Measurements from ENCODE around the gene CBX8.

The CBX8 gene

DNA sequence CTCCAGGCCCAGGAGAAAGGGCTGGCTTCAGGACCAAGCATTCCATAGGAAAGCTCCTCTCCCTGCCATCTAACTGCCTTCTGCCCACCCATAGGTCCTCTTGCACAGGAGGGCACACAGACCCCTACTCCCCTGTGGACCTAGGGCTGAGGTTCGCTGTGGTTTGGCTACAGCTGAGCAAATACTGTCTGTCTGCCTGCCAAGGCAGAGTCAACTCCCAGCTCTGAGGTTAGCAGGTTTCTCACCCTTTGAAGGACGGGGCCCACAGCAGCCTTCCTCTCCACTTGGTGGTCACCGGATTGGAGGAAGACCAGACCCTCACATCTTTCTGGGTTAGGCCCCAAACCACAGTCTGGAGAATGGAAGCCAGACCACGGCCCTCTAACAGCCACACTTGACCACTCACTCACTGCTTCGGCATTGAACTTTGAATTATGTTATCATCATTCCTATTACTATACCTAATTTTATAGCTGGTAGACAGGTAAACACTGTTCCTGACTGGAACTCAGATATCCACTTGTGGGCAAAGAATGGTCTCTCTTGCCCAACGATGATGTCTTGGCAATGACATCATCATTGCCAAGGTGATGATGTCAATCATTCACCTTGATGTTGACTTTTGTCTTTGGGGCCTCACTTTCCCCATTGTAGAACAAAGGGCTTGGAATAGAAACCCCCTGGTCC lies 28.2 kb upstream of the CBX8 start:
- no peaks in the 10 kb centered on the region for H3K4me1 ChIP-seq (ENCODE audit: control insufficient read depth, insufficient read depth, low read length)
- H3K4me3 ChIP-seq (ENCODE audit: low read length): no peak overlapping the region
- no peaks in the 10 kb centered on the region for H3K36me3 ChIP-seq (ENCODE audit: insufficient read depth, low read length)
- H3K9ac ChIP-seq (ENCODE audit: low read depth, low read length): no peak overlapping the region
- no peaks in the 10 kb centered on the region for H3K9me3 ChIP-seq (replicated peaks; ENCODE audit: low read length)
- no peak overlapping the region for H3K4me2 ChIP-seq (ENCODE audit: low read length)
- peaks cover 20% of the 10 kb centered on the region for H3K27me3 ChIP-seq (ENCODE audit: control insufficient read depth, insufficient read depth, low read length)

DNA sequence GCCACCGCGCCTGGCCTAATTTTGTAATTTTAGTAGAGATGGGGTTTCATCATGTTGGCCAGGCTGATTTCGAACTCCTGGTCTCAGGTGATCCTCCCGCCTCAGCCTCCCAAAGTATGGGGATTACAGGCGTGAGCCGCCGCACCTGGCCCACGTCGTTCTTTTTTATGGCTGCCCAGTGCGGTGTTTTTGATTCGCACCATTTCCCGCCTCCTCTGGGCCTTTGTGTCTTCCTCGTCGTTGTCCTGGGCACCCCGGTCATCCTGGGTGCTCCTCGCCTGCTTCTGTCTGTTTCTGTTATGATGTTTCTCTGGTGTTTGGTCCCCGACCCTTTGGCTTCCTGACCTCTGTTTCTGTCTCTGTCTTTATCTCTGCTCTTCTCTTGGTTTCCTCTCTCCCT lies 27.4 kb upstream of the CBX8 start:
- H3K27me3 ChIP-seq (ENCODE audit: control insufficient read depth, insufficient read depth, low read length): peaks cover 28% of the 10 kb centered on the region
- H3K4me2 ChIP-seq (ENCODE audit: low read length): no peak overlapping the region
- no peaks in the 10 kb centered on the region for H3K9me3 ChIP-seq (replicated peaks; ENCODE audit: low read length)
- H3K4me1 ChIP-seq (ENCODE audit: control insufficient read depth, insufficient read depth, low read length): no peaks in the 10 kb centered on the region
- no peak overlapping the region for H3K4me3 ChIP-seq (ENCODE audit: low read length)
- H3K36me3 ChIP-seq (ENCODE audit: insufficient read depth, low read length): no peaks in the 10 kb centered on the region
- no peak overlapping the region for H3K9ac ChIP-seq (ENCODE audit: low read depth, low read length)

DNA sequence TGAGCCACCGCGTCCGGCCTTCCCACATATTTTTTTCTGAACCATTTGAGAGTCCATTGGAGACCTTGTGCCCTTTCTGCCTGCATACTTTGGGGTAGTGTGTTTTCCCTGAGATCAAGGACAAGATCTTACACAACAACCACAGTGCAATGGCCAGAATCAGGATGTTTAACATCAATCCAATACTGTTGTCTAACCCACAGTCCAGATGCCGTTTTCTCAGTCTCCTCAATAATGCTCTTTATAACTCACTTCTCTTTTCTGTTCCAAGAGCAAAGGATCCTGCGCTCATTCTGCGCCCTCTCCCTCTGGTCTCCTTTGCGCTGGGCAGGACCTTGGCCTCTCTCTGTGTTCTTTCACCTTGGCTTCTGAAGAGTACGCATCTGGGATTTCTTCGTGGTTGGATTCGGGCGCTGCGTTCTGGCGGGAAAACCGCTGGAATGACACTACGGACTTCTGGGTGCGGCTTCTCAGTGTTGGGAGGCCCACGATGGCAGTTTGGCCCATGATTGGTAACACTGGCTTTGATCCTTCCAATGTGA lies 25.8 kb upstream of the CBX8 start:
- H3K4me3 ChIP-seq (ENCODE audit: low read length): no peak overlapping the region
- peaks cover 43% of the 10 kb centered on the region for H3K27me3 ChIP-seq (ENCODE audit: control insufficient read depth, insufficient read depth, low read length)
- H3K9ac ChIP-seq (ENCODE audit: low read depth, low read length): no peak overlapping the region
- H3K4me1 ChIP-seq (ENCODE audit: control insufficient read depth, insufficient read depth, low read length): no peaks in the 10 kb centered on the region
- H3K36me3 ChIP-seq (ENCODE audit: insufficient read depth, low read length): no peaks in the 10 kb centered on the region
- no peak overlapping the region for H3K4me2 ChIP-seq (ENCODE audit: low read length)
- no peaks in the 10 kb centered on the region for H3K9me3 ChIP-seq (replicated peaks; ENCODE audit: low read length)

DNA sequence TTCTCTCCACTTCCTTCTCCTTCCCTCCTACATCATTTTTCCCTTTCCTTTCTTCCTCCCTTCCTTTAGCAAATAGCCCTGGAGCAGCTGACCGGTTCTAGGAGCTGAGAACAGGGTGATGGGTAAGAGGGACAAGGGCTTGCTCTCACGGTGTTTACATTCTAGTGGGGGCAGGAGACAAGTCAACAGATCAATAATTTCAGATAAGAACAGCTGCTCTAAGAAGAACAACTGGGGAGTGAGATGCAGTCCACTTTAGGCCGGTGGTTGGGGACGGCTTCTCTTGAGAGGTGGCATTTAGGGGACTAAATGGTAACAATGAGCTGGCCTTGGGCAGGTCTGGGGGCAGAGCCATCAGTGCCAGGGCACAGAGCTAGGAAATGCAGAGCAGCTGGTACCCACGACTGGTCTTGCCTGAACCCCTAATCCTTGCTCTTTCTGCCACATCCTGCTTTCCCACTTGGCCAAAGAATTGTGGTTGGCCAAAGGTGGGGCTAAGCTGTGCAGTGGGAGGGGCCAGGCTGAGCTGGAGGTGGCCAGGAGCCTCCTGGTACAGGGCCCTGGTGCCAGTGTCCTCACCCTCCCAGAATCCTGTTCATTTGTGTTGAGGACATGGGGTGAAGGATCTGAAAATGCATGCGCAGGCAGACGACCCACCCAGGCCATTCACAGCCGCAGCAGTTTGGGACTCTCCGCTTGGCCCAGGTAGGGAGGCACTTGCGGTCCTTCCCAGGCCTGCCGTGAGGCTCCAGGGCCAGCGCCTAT lies 24.6 kb upstream of the CBX8 start:
- H3K9ac ChIP-seq (ENCODE audit: low read depth, low read length): no peak overlapping the region
- H3K4me3 ChIP-seq (ENCODE audit: low read length): no peak overlapping the region
- H3K36me3 ChIP-seq (ENCODE audit: insufficient read depth, low read length): no peaks in the 10 kb centered on the region
- no peak overlapping the region for H3K4me2 ChIP-seq (ENCODE audit: low read length)
- no peaks in the 10 kb centered on the region for H3K9me3 ChIP-seq (replicated peaks; ENCODE audit: low read length)
- peaks cover 50% of the 10 kb centered on the region for H3K27me3 ChIP-seq (ENCODE audit: control insufficient read depth, insufficient read depth, low read length)
- no peaks in the 10 kb centered on the region for H3K4me1 ChIP-seq (ENCODE audit: control insufficient read depth, insufficient read depth, low read length)

DNA sequence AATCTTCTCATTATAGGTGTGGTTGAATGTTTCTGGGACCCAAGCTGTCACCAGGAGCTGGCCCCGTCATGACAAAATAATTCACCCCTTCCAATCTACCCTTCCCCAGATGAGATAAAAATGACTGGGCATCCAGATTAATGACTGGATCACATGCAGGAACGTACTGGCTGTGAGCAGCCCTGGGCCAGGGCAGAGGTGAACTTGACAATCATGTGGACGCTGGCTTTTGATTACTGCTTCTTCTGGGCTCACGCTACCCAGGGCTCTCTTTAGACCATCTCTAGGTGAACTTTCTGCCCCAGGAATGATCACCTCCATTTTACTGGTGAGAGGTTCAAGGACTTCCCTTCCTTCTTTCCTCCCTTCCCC lies 24.1 kb upstream of the CBX8 start:
- no peaks in the 10 kb centered on the region for H3K36me3 ChIP-seq (ENCODE audit: insufficient read depth, low read length)
- no peaks in the 10 kb centered on the region for H3K4me1 ChIP-seq (ENCODE audit: control insufficient read depth, insufficient read depth, low read length)
- H3K9ac ChIP-seq (ENCODE audit: low read depth, low read length): no peak overlapping the region
- no peak overlapping the region for H3K4me3 ChIP-seq (ENCODE audit: low read length)
- H3K9me3 ChIP-seq (replicated peaks; ENCODE audit: low read length): no peaks in the 10 kb centered on the region
- no peak overlapping the region for H3K4me2 ChIP-seq (ENCODE audit: low read length)
- peaks cover 50% of the 10 kb centered on the region for H3K27me3 ChIP-seq (ENCODE audit: control insufficient read depth, insufficient read depth, low read length)

DNA sequence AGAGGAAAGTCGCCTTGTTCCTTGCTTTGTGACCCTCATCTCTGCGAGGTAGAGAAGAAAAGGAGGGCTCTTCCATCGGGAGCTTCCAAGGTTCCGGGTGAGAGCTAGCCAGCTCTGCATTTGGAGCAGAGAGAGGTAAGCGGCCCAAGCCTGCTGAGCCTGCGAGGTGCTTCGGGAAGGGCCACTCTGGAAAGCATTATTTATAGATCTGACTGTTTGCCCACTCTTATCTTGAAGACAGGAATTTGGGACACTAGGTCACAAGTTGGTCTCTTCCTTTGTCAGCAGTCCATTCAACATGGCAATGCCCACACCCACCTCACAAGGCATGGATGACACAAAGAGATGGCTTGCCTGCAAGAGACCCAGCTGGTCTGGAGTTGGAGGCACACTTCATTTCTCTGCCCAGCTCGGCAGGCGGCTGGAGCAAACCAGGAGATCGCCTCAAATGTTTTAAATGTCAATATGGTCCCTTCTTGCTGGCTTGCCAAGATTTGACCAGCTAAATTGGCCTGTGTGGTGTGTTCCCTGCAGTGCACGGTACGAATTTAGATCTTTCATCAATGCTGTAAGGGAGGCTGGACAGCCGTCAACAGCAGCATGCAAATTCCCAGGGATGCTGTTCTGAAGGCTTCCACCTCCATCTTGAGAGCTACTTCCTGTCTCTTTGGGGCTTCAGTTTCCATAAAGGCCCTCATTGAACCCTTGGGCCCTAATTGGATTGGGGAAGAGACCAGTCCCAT lies 22.8 kb upstream of the CBX8 start:
- H3K4me3 ChIP-seq (ENCODE audit: low read length): no peak overlapping the region
- H3K9ac ChIP-seq (ENCODE audit: low read depth, low read length): no peak overlapping the region
- no peaks in the 10 kb centered on the region for H3K9me3 ChIP-seq (replicated peaks; ENCODE audit: low read length)
- H3K36me3 ChIP-seq (ENCODE audit: insufficient read depth, low read length): no peaks in the 10 kb centered on the region
- peaks cover 5% of the 10 kb centered on the region for H3K4me1 ChIP-seq (ENCODE audit: control insufficient read depth, insufficient read depth, low read length)
- no peak overlapping the region for H3K4me2 ChIP-seq (ENCODE audit: low read length)
- peaks cover 52% of the 10 kb centered on the region for H3K27me3 ChIP-seq (ENCODE audit: control insufficient read depth, insufficient read depth, low read length)

DNA sequence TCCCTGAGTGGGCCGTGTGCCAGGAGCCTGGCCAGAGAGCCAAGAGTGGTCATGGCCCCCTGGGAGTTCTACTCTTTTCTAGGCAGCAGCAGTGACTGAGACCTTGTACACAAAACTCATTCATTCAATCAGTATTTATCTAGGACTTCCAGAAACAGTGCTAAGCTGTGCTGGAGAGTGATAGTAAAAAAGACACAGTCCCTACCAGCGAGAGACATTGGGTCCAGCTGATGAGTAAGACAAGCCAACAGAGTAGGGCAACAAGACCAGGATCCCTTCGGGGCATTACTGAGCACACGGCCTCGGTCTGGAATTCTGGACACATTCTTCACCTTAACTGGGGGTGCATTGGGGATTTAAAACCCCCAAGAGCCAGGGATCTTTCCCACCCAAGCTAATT lies 22.2 kb upstream of the CBX8 start:
- H3K27me3 ChIP-seq (ENCODE audit: control insufficient read depth, insufficient read depth, low read length): peaks cover 57% of the 10 kb centered on the region
- no peaks in the 10 kb centered on the region for H3K9me3 ChIP-seq (replicated peaks; ENCODE audit: low read length)
- no peak overlapping the region for H3K4me2 ChIP-seq (ENCODE audit: low read length)
- peaks cover 6% of the 10 kb centered on the region for H3K4me1 ChIP-seq (ENCODE audit: control insufficient read depth, insufficient read depth, low read length)
- H3K36me3 ChIP-seq (ENCODE audit: insufficient read depth, low read length): no peaks in the 10 kb centered on the region
- no peak overlapping the region for H3K4me3 ChIP-seq (ENCODE audit: low read length)
- H3K9ac ChIP-seq (ENCODE audit: low read depth, low read length): no peak overlapping the region

DNA sequence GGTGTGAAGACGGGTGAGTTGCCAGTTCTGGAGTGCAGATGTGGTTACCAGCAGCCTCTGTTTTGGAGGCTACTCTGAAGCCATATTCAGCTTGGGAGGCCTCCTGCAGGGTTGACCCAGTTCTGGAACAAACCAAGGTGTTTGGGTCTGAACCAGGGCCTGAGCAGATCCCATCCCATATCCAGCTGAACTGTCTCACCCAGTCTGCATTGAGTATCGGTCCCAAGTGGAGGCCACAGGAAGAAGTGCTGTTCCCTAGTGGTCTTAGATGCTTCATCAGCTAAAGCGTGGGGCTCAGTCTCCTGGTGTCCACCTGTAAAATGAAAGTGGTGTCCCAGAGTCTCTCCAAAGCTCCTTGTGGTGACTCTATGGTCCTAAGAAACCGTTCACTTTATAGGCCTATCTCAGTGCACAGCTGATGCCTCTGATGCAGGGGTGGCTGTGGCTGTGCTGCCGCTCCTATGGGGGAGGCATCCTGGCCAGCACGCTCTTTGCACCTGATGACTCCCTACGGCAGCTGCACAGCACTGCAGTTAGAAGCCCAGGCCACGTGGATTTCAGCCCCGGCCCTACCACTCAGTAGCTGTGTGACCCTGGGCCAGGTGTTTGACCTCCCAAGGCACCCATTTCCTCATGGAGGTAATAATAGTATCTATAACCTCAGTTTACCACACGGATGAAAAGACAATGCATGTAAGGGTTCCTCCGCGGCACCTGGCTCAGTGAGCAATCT lies 21.3 kb upstream of the CBX8 start:
- H3K9ac ChIP-seq (ENCODE audit: low read depth, low read length): no peak overlapping the region
- H3K4me1 ChIP-seq (ENCODE audit: control insufficient read depth, insufficient read depth, low read length): peaks cover 6% of the 10 kb centered on the region
- no peak overlapping the region for H3K4me3 ChIP-seq (ENCODE audit: low read length)
- no peak overlapping the region for H3K4me2 ChIP-seq (ENCODE audit: low read length)
- H3K27me3 ChIP-seq (ENCODE audit: control insufficient read depth, insufficient read depth, low read length): peaks cover 58% of the 10 kb centered on the region
- no peaks in the 10 kb centered on the region for H3K9me3 ChIP-seq (replicated peaks; ENCODE audit: low read length)
- no peaks in the 10 kb centered on the region for H3K36me3 ChIP-seq (ENCODE audit: insufficient read depth, low read length)

DNA sequence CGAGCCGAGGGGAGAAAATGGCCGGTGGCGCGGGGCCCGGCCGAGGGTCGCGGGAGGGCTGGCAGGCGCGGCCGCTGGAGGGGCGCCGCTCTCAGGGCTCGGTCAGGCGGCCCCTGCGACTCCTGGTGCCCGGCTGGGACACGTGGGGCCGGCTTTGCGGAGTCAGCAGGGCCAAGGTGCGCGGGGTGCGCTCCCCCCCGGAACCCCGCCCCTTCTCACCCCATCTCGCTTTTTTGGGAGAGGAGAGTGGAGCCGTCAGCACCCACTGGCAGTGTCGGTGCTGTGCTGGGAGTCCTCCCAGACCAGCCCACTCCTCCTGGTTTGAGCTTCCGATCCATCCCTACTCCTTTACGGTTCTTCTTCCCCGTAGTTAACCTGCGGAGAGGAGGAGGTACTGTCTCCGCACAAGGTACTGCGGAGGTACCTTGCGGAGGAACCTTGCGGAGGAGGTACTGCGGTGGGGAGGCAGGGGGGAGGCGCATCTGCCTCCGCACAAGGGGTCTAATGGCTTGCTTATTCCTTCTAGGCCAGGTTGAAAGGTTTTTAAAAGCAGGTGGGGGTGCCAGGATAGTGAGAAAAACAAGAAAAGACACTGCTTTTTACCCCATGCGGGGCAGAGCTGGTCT lies 19.1 kb upstream of the CBX8 start:
- H3K9ac ChIP-seq (ENCODE audit: low read depth, low read length): no peak overlapping the region
- no peak overlapping the region for H3K4me3 ChIP-seq (ENCODE audit: low read length)
- peaks cover 78% of the 10 kb centered on the region for H3K27me3 ChIP-seq (ENCODE audit: control insufficient read depth, insufficient read depth, low read length)
- H3K4me1 ChIP-seq (ENCODE audit: control insufficient read depth, insufficient read depth, low read length): peaks cover 23% of the 10 kb centered on the region
- H3K9me3 ChIP-seq (replicated peaks; ENCODE audit: low read length): no peaks in the 10 kb centered on the region
- no peak overlapping the region for H3K4me2 ChIP-seq (ENCODE audit: low read length)
- H3K36me3 ChIP-seq (ENCODE audit: insufficient read depth, low read length): no peaks in the 10 kb centered on the region

DNA sequence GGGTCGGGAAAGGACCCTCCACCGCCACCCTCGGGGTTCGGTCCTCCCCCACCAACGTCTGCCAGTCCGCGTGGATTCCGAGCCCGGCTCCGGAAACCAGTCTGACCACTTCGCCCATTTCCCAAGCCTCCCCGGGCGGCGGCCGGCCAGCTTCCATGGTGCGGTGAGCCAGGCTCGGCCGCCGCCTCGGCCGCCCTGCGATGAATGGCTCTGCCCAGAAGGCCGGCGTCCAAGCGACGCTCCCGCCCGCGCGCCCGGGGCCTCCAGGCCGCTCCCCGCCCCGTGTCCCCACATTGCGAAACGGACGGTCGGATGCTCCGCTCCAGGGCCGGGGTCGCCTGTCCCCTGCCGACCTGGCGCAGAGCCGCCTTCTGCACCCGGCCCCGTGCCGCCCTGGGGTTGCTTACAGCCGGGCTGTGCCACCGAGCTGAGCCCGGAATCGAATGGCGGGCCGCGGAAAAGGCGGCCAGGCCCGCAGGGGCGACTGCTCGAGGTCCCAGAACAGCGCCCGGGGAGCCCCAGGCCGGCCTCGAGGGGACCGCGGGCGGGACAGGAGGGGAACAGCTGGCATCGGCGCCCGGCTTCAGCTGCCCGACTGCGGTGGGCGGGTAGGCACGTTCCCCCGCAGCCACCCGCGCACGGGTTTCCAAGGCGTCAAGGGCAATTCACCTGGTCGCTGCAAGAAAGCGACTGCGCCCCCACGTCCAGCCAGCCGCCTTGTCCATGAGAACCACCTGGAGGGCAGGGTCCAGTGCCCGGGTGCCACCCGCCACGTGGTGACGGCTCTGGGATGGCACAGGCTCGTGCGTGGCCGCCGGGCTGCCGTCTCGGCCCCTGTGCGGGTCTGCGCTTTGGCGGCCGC lies 18.3 kb upstream of the CBX8 start:
- Histone ChIP-seq H3K9ac (ENCODE audit: low read depth, low read length) (peak overlapping the region; percentile 23), H3K4me3 (ENCODE audit: low read length) (peak overlapping the region; percentile 60), H3K27me3 (ENCODE audit: control insufficient read depth, insufficient read depth, low read length) (peaks cover 81% of the 10 kb centered on the region)

More for the DNA sequence above, 18.3 kb upstream of the CBX8 start:
- Histone ChIP-seq H3K4me1 (ENCODE audit: control insufficient read depth, insufficient read depth, low read length) (peaks cover 27% of the 10 kb centered on the region), H3K36me3 (ENCODE audit: insufficient read depth, low read length) (no peaks in the 10 kb centered on the region), H3K9me3 (replicated peaks; ENCODE audit: low read length) (no peaks in the 10 kb centered on the region), H3K4me2 (ENCODE audit: low read length) (peak overlapping the region; percentile 80)

Measured in skeletal muscle satellite cell (primary cell).